Stimulated activated CD4-positive, alpha-beta T cell treated with anti-CD3 and anti-CD28 coated beads, Interleukin-2, amount 100 ng/mL, for 4 hours (primary cell): ENCODE results near the gene DHRSX.
"Not testable (repeated sequence)": the region's sequence is repeated elsewhere in the genome, so short reads cannot be mapped to it uniquely, and the experiment has no call there.

ENCODE experiments used
- DNase-seq: peaks from one replicate; pipeline ENCODE4 v3.0.0-alpha.2; 2020; ENCODE audit warnings: low read depth

DHRSX gene

GRCh38 chrX:2350036-2350435 lies 150.7 kb downstream of the DHRSX start:
- not testable (repeated sequence) for DNase-seq

- no peak for DNase-seq
These were observed 152.6 kb downstream of the DHRSX start for GRCh38 chrX:2348211-2348610.

GRCh38 chrX:2346158-2346557 lies 154.6 kb downstream of the DHRSX start:
- DNase-seq: no peak

DNA sequence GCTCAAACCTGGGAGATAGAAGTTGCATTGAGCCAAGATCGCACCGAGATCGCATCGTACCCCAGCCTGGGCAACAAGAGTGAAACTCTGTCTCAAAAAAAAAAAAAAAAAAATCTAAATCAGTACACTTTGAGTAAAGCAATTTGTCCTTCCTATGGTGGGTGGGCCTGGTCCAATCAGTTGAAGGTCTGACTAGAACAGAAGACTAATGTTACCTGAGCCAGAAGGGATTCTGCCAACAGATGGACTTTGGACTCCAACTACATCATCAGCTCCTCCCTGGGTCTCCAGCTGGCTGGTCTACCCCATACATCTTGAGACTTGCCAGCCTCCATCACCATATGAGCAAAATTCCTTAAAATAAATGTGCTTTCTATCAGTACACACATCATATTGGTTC lies 155.2 kb downstream of the DHRSX start:
- DNase-seq: no peak

DNA sequence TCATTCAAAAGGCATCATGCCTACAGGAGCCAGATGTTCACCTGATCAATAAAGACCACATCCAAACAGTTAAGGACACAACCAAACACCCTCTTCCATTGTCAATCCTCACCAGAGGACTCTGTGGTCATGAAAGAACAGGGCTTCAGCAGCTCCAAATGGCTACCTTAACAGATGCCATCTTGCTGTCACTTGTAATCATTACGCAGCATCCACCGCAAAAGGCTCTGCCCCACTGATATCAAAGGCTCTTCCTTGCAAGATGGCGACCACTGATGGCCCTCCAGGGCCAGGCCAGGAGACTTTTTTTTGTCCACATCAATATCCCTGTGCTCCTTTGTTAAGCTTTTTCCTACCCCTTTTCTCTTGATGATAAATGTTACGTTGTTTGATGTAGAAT lies 157.4 kb downstream of the DHRSX start:
- no peak for DNase-seq

DNA sequence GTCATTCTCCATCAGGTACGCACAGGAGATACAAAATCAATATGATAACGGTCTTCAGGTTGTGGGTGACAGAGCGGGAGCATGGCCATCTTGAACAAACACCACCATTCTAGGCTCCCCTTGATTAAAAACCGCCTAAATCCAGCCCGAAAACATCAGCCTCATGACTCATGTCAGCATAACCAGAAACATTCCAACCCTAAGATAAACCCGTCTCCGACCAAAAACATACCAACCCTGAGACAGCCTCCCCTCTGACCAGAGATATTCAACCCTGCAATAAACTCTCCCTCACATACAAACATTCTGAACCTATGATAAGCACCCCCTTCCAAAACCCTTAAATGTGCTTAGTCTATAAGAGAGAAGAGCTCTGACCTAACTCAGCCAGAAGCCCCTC lies 157.9 kb downstream of the DHRSX start:
- DNase-seq: no peak

DNA sequence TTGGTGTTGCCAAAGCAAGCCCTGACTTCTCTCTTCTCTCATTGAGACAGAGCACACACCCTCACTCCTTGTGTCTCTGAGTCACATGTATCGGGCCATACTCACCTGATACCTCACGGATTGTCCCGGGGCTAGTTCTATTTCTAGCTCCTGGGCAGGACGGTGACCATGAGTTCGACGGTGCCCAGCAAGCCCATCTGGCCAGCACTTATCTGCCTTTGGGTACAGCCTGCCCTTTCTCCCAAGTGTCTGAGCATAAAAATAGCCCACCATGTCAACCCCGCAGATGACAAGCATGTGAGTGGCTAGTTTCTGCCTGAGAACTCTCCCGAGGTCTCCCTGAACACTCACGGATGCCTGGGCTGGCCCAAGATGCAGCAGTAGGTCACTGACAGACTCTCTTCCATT lies 158.5 kb downstream of the DHRSX start:
- no peak for DNase-seq

DNA sequence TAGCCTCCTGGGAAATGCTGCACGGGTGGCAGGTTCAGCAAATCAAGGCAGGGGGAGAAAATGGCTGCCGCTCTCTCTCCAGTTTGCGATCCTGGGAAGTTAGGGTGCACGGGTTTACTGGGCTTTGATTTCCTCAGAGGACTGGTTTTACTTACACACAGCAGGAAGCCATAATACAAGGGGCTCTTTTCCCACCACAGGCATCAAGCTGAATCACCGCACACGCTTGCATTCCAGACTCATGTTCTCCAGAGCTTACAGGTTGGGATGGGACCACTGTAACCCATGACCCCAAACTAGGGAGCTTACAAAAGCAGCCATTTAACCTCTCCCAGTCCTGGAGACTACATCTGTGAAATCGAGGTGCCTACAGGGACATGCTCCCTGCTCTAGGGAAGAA lies 159.8 kb downstream of the DHRSX start:
- no peak for DNase-seq

- DNase-seq: no peak
These were observed 164.6 kb downstream of the DHRSX start for GRCh38 chrX:2336181-2336580.

- DNase-seq: no peak
These were observed 166.5 kb downstream of the DHRSX start for GRCh38 chrX:2334237-2334636.

DNA sequence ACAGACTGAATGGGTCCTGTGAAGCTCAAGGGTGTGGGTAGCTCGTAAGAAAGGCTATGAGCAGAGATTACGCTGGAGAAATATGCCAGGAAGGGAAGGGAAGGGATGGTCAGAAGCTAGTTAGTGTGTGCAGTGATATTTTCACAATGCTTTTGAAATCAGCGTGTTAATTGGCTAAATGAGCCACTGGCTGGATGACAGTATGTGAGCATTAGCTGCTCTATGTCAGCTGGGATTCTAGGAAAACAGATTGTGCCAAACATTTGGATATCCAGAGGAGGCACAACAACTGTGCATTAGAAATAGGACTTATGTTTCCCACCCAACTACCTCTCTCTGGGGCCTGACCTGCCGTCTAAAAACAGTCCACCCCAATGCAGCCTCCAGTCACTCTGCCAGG lies 168.5 kb downstream of the DHRSX start:
- DNase-seq: no peak

DNA sequence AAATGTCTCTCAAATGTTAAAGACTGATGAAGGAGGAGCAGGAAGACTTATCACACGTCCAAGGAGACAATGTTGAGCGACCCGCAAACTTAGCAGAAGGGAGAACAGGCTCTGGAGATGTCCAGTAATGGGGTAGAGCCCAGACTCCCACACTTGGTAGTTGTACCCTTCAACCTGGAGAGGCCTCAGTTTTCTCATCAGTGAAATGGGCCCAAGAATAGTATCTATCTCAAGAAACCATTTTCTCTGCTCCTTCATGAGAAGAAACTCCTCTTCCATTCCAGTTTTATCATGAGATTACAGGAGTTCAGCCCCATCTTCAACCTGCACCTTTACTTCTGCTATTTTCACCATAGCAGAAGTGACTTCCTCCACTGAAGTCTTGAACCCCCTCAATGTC lies 169.9 kb downstream of the DHRSX start:
- DNase-seq: no peak

GRCh38 chrX:2330487-2330886 lies 170.3 kb downstream of the DHRSX start:
- no peak for DNase-seq

DNA sequence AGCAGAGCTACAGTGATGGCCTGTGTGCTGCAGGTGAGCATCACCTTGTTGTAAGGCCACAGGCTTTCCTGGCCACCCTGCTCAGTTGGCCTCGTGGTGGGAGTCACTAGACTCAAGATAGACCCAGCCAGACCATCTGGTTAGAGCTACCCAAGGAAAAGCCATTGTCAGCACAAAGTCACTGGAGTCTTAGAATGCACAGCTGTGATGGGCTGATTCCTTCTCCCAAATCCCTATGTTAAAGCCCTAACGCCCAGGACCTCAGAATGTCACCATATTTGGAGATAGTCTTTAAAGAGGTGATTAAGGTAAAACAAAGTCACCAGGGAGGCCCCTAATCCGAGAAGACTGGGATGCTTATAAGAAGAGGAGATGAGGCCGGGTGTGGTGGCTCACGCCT lies 173.4 kb downstream of the DHRSX start:
- DNase-seq: no peak

GRCh38 chrX:2325076-2325784 lies 175.5 kb downstream of the DHRSX start:
- no peak for DNase-seq

DNA sequence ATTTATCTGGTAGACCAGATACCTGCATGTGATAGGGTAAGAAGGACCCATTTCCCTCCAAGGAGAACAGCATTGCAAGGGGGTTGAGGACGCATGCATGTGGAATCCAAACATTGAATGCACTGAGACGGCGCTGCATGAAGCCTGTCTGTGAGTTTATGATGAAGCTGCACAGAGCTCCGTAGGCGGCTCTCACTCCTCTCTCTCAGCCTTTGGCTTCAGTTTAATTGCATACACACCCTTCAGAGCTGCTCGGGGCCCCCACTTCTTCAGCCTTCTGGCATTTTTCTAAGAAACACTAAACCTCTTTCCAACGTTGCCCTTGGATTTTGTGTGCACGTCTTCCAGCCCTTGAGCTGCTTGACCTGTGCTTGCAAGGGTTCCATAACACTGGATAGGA lies 176.6 kb downstream of the DHRSX start:
- DNase-seq: no peak

- DNase-seq: no peak
These were observed 179.4 kb downstream of the DHRSX start for GRCh38 chrX:2321411-2321810.

DNA sequence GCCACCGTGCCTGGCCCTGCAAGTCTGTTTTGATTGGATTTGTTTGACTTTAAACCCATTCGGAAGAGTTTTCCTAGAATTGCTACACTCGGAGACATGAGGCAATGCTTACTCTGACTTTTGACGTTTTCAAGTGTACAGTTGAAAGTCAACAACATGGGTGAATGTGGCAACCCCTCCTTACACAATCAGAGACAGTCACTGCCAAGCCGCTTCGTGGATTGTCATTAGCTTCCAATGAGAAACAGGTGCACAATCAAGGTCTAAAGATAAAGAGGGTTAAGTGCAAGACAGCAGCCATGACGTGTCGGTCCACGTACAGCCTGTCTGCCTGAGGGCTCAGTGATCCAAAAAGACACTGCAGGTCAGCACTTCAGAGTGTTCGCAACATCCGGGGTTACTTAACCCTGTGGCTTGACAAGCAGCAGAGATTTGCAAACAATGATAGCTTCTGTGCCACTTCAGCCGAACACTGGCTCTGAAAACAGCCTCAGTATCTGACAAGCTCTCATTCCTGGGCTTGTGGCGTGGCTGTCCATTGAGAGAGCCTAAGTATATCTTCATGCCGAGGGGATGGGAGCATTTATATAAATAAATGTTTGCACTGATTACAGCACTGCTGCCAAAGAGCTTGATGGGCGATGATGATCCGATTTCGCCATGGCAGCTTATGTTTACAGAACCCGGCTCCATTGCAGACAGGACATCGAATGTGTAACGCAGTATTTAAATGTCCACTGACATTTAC lies 180.0 kb downstream of the DHRSX start:
- DNase-seq: no peak

DNA sequence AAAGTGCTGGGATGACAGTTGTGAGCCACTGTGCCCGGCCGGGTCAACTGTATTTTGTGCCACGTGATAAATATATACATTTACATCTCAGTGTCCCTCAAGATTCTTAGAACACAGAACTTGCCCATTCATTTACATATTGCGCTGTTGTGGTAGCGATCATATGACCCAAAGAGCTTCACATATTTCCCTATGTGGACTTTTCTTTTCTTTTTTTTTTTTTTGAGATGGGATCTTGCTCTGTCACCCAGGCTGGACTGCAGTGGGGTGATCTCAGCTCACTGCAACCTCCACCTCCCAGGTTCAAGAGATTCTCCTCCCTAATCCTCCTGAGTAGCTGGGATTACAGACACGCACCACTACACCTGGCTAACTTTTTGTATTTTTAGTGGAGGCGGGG lies 180.7 kb downstream of the DHRSX start:
- DNase-seq: no peak

- DNase-seq: no peak
These were observed 182.4 kb downstream of the DHRSX start for GRCh38 chrX:2318371-2318770.

DNA sequence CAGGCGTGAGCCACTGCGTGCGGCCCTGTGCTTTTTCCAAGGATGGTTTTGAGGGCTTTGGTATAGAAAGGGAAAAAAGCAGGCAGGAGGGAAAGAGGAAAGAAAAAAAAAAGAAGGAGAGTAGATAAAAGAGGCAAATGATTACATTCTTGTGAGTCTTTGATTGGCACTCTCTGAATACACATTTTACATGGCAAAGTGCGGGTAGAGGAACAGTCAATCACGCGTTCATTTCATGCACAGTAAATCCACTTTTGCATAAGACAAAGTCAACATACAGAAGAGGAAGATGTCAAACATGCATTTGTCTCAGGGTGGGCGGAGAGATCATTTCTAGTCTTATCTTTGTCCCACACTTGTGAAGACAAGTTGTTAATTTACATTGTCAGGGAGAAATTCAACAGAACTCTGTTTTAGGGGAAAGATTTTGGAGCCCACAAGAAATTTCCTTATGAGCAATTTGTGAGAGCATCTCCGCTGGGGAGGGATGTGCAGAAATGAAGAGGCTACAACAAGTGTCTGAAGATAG lies 183.2 kb downstream of the DHRSX start:
- DNase-seq: no peak

DNA sequence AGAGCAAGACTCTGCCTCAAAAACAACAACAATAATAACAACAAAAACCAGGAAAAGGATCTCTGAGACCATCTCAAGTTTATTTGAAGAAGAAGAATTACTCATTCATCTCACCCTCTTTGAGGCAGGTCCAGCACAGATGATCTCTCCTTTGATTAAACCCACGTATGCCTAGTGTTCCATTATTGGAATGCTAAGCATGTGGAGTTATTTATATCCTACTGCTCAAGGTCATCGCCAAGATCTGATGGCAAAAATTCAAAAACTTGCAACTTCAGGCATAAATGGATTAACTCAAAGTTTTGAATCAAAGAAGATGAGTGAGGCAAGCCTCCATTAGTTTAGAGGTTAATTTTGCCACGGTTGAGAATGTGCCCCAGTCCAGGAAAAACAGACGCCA lies 184.2 kb downstream of the DHRSX start:
- DNase-seq: no peak

- DNase-seq: no peak
These were observed 185.3 kb downstream of the DHRSX start for GRCh38 chrX:2315434-2315833.
